ENCODE data around the gene SPOPL.
"Not testable (repeated sequence)": the region's sequence is repeated elsewhere in the genome, so short reads cannot be mapped to it uniquely, and the experiment has no call there.

Gene SPOPL

DNA sequence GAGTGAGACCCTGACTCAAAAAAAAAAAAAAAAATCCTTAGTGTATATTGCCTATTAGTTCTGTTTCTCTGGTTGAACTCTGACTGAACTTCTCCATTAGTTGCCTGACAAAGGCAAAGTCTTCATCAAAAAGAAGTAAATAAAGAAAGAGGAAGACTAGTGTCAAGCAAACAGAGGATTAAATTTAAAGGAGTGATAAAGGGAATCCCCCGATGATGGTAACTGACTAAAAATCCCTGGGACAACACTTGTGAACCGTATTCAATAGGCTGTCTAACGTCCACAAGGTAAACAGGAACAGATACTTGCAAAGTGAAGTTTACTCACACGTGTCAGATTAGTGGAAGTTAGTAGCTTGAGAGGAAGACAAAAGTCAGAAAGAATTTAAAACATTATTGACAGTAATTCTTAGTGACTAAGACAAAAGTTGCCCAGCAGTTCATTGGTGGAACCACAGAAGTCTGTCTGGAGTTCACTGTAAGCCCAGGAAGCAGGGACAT lies 26.2 kb upstream of the SPOPL start:
- H3K36me3 ChIP-seq (ENCODE audit: insufficient read depth, low read length) = no peaks in the 10 kb centered on the region
- no peaks in the 10 kb centered on the region for H3K27me3 ChIP-seq (ENCODE audit: insufficient read depth, low read length)
- H3K4me1 ChIP-seq (ENCODE audit: control insufficient read depth, insufficient read depth, low read length, unreplicated experiment) = no peaks in the 10 kb centered on the region
- H3K27ac ChIP-seq (ENCODE audit: low read depth, low read length) = no peak overlapping the region
- H2AFZ ChIP-seq (ENCODE audit: low read length, unreplicated experiment) = no peak overlapping the region
- H3K79me2 ChIP-seq (ENCODE audit: control insufficient read depth, insufficient read depth, low read length, unreplicated experiment) = no peaks in the 10 kb centered on the region
- H3K4me3 ChIP-seq (ENCODE audit: low read depth, low read length) = no peak overlapping the region

DNA sequence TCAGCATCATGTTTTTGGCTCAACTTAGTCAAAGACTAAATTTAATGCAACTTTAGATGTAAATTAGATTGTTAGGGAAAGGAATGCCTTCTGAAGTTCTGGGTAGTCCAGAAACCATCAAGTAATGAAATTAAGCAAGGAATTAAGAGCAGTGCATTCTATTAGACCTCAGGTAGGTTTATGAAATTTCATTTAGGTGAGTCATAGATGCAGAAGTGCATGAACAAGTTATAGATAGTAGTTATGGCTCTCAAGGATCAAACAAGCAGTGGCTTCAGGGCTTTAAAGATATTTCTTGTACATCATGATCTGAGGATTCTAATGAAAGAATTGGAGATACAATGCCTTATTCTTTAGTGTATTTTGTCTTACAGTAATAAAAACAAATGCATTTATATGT lies 25.4 kb upstream of the SPOPL start:
- H3K79me2 ChIP-seq (ENCODE audit: control insufficient read depth, insufficient read depth, low read length, unreplicated experiment) = no peaks in the 10 kb centered on the region
- H3K36me3 ChIP-seq (ENCODE audit: insufficient read depth, low read length) = no peaks in the 10 kb centered on the region
- H3K27me3 ChIP-seq (ENCODE audit: insufficient read depth, low read length) = no peaks in the 10 kb centered on the region
- H3K4me1 ChIP-seq (ENCODE audit: control insufficient read depth, insufficient read depth, low read length, unreplicated experiment) = no peaks in the 10 kb centered on the region
- no peak overlapping the region for H3K27ac ChIP-seq (ENCODE audit: low read depth, low read length)
- H2AFZ ChIP-seq (ENCODE audit: low read length, unreplicated experiment) = no peak overlapping the region
- no peak overlapping the region for H3K4me3 ChIP-seq (ENCODE audit: low read depth, low read length)

DNA sequence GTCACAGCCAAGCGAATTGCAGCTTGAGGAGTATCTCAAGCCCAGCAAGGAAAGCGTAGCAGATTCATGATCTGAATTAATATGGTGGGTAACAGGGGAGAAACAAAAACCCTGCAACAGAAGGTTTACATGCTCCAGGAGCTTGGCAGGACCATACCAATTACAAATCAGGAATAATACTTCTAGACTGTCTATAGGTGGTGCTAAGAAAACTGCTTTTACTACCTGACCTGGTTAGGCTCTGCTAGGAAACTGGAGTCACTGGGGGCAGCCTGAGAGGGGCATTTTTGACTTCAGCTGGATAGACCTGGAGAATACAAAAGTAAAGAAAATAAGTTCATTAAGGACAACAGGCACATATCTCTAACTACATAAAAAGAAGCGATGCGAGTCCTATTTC lies 24.6 kb upstream of the SPOPL start:
- no peaks in the 10 kb centered on the region for H3K36me3 ChIP-seq (ENCODE audit: insufficient read depth, low read length)
- H3K4me1 ChIP-seq (ENCODE audit: control insufficient read depth, insufficient read depth, low read length, unreplicated experiment) = no peaks in the 10 kb centered on the region
- no peaks in the 10 kb centered on the region for H3K79me2 ChIP-seq (ENCODE audit: control insufficient read depth, insufficient read depth, low read length, unreplicated experiment)
- no peak overlapping the region for H2AFZ ChIP-seq (ENCODE audit: low read length, unreplicated experiment)
- H3K27ac ChIP-seq (ENCODE audit: low read depth, low read length) = no peak overlapping the region
- no peaks in the 10 kb centered on the region for H3K27me3 ChIP-seq (ENCODE audit: insufficient read depth, low read length)
- H3K4me3 ChIP-seq (ENCODE audit: low read depth, low read length) = no peak overlapping the region

DNA sequence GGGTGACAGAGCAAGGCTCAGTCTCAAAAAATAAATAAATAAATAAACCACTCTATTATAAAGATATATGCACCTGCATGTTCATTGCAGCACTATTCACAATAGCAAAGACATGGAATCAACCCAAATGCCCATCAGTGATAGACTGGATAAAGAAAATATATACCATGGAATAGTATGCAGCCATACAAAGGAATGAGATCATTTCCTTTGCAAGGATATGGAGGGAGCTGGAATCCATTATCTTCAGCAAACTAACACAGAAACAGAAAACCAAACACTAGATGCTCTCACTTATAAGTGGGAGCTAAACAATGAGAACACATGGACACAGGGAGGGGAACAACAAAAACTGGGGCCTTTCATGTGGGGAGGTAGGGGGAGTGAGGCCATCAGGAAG lies 18.8 kb upstream of the SPOPL start:
- H3K79me2 ChIP-seq (ENCODE audit: control insufficient read depth, insufficient read depth, low read length, unreplicated experiment); H3K27ac ChIP-seq (ENCODE audit: low read depth, low read length); H3K4me1 ChIP-seq (ENCODE audit: control insufficient read depth, insufficient read depth, low read length, unreplicated experiment); H3K36me3 ChIP-seq (ENCODE audit: insufficient read depth, low read length); H3K4me3 ChIP-seq (ENCODE audit: low read depth, low read length); H2AFZ ChIP-seq (ENCODE audit: low read length, unreplicated experiment); H3K27me3 ChIP-seq (ENCODE audit: insufficient read depth, low read length): not testable (repeated sequence)

DNA sequence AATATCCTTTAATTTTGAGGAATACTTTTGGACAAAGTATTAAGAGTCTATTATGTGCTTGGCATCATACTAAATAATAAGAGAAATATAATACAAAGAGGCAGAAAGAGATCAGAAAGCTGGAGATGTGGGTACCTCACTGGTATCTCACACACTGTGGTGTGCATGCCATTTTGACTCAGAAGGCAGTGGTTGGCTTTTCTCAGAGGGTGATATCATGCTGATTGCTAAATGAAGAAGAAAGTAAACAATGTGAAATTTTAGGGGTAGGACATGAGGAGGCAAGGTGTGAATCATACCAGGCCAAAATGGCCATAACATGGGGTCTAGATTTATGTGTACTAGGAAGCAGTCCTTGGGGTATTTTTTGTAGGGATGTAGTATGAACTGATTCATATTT lies 16.6 kb upstream of the SPOPL start:
- no peak overlapping the region for H3K4me3 ChIP-seq (ENCODE audit: low read depth, low read length)
- no peaks in the 10 kb centered on the region for H3K4me1 ChIP-seq (ENCODE audit: control insufficient read depth, insufficient read depth, low read length, unreplicated experiment)
- no peak overlapping the region for H2AFZ ChIP-seq (ENCODE audit: low read length, unreplicated experiment)
- no peaks in the 10 kb centered on the region for H3K79me2 ChIP-seq (ENCODE audit: control insufficient read depth, insufficient read depth, low read length, unreplicated experiment)
- H3K27me3 ChIP-seq (ENCODE audit: insufficient read depth, low read length) = no peaks in the 10 kb centered on the region
- no peak overlapping the region for H3K27ac ChIP-seq (ENCODE audit: low read depth, low read length)
- no peaks in the 10 kb centered on the region for H3K36me3 ChIP-seq (ENCODE audit: insufficient read depth, low read length)

DNA sequence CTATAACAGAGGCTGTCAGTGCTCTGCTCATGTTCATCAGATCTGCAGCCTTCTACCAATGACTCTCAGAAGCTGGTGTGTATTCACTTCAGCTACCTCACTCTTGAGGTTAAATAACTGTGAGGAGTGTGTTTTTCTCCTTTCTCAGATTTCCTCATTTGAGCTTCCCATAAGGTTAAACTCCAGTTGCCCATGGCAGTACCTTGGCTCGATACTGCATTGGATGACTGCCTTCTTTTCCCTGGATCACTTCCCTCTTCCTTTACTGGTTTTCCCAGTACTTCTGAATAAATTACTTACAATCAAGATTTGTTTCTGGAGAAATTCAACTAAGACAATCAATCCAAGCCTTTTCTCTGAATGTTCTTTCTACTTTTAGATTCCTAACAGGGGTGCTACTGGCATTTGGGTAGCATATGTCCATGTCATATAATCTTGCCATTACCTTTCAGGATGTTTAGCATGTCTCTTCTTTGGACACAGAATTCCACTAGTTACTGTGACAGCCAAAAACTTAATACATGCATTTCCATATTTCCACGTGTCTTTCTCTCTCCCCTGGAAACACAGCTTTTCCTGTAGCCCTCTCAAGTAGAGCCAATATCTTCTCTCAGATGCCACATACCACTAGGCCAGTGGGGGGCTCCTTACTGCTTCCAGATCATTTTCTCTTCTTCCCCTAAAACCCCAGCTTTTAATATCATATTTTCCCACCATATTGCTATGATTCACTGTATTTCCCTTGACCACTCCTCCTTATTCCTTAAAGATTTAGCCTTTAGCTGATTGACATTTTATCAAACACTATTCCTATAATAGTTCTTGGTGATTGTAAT lies 15.0 kb upstream of the SPOPL start:
- Histone ChIP-seq H2AFZ (ENCODE audit: low read length, unreplicated experiment) (no peak overlapping the region), H3K4me3 (ENCODE audit: low read depth, low read length) (no peak overlapping the region)

DNA sequence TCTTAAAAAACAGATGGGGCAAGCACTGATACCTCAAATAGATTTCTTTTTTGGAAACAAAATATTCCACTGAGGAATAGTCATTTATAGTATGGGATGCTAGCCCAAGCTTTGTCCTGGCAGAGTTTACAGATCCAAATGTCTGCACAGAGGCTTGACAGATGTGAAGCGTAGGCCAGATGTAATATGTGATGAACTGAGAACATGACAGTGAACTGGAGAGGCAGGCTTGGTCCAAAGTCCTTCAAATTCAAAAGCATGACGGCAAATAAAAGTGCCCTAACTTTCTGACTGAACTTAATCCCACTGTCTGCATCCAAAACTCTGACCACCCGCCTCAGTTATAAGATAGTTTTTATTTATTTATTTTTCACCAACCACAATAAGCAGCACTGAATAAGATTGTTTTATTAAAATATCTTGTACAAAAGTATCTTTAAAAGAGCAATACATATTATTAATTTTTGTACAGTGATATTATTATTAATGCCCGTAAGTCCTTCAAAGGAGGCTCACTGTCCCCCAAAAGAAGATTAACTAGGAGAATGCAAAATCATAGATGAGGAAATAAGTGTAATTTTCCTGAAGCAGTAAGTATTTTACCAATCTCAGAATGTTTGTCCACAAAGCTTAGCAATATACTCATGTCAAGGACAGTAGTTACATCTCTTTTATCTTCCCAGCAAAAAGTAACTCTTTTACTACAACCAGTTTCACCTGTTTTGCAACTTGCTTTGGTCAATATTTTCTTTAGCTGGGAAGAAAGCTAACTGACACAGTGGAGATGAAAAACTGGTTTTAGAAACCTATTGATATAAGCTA lies 10.7 kb upstream of the SPOPL start:
- Histone ChIP-seq H2AFZ (ENCODE audit: low read length, unreplicated experiment) (no peak overlapping the region), H3K27ac (ENCODE audit: low read depth, low read length) (no peak overlapping the region)

More for the DNA sequence above, 15.0 kb upstream of the SPOPL start:
- no peaks in the 10 kb centered on the region for H3K36me3 ChIP-seq (ENCODE audit: insufficient read depth, low read length)
- no peaks in the 10 kb centered on the region for H3K27me3 ChIP-seq (ENCODE audit: insufficient read depth, low read length)
- H3K27ac ChIP-seq (ENCODE audit: low read depth, low read length) = no peak overlapping the region
- no peaks in the 10 kb centered on the region for H3K79me2 ChIP-seq (ENCODE audit: control insufficient read depth, insufficient read depth, low read length, unreplicated experiment)
- no peaks in the 10 kb centered on the region for H3K4me1 ChIP-seq (ENCODE audit: control insufficient read depth, insufficient read depth, low read length, unreplicated experiment)

DNA sequence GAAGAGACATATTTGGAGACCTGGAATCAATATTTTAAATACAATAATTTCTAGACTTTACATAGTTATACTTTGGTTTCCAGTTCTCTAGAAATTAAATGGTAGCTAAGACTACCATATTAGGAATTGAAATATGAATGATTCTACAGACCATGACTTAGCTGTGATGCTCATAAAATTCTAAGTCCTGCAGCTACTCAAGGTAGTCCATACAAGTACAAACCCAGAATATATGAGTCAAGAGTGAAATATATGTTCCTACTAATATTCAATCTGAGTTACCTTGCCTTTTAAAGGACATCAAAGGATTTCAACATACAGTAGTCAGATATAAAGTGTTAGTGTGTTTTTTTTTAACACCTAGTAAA lies 10.1 kb upstream of the SPOPL start:
- Histone ChIP-seq H3K36me3 (ENCODE audit: insufficient read depth, low read length) (no peaks in the 10 kb centered on the region), H3K27ac (ENCODE audit: low read depth, low read length) (no peak overlapping the region), H3K4me1 (ENCODE audit: control insufficient read depth, insufficient read depth, low read length, unreplicated experiment) (no peaks in the 10 kb centered on the region), H3K79me2 (ENCODE audit: control insufficient read depth, insufficient read depth, low read length, unreplicated experiment) (no peaks in the 10 kb centered on the region), H3K4me3 (ENCODE audit: low read depth, low read length) (no peak overlapping the region), H2AFZ (ENCODE audit: low read length, unreplicated experiment) (no peak overlapping the region), H3K27me3 (ENCODE audit: insufficient read depth, low read length) (no peaks in the 10 kb centered on the region)

More for the DNA sequence above, 10.7 kb upstream of the SPOPL start:
- no peak overlapping the region for H3K4me3 ChIP-seq (ENCODE audit: low read depth, low read length)
- H3K27me3 ChIP-seq (ENCODE audit: insufficient read depth, low read length) = no peaks in the 10 kb centered on the region
- no peaks in the 10 kb centered on the region for H3K79me2 ChIP-seq (ENCODE audit: control insufficient read depth, insufficient read depth, low read length, unreplicated experiment)
- no peaks in the 10 kb centered on the region for H3K36me3 ChIP-seq (ENCODE audit: insufficient read depth, low read length)
- H3K4me1 ChIP-seq (ENCODE audit: control insufficient read depth, insufficient read depth, low read length, unreplicated experiment) = no peaks in the 10 kb centered on the region

DNA sequence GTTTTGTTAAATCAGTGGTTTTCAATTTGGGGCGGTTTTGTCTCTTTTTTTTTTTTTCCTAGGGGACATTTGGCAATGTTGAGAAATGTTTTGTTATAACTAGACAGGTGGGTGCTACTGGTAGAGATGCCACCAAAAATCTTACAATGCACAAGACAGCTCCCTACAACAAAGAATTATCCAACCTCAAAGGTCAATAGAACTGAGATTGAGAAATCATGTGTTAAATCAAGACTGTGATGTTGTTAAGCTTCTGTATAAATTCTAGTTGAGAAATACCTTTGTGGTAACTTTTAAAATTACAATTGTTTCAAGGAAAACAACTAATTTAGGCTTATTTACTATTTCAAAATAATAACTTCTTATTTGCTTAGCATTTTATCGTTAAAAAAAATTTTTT lies 9.4 kb upstream of the SPOPL start:
- Histone ChIP-seq H2AFZ (ENCODE audit: low read length, unreplicated experiment) (no peak overlapping the region), H3K79me2 (ENCODE audit: control insufficient read depth, insufficient read depth, low read length, unreplicated experiment) (no peaks in the 10 kb centered on the region), H3K27me3 (ENCODE audit: insufficient read depth, low read length) (no peaks in the 10 kb centered on the region), H3K4me1 (ENCODE audit: control insufficient read depth, insufficient read depth, low read length, unreplicated experiment) (no peaks in the 10 kb centered on the region), H3K4me3 (ENCODE audit: low read depth, low read length) (no peak overlapping the region), H3K27ac (ENCODE audit: low read depth, low read length) (no peak overlapping the region), H3K36me3 (ENCODE audit: insufficient read depth, low read length) (no peaks in the 10 kb centered on the region)

DNA sequence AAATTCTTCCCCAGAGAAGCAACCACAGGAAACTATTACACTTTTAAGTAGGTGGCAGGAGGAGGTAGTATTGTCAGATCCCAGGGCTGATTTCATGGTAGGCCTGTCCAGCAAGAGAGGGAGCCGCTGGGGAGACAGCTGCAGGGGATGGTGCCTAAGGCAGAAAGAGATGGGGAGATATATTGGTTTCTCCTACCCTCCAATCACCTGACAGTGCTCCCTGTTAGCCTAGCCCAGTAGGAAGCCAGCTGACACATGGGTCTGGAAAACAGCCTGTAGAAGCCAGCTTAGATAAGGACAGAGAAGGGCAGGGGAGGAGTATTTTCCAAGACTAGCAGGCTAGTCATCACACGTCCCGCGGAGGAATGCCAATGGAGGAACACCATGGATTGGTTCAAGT lies 8.2 kb upstream of the SPOPL start:
- no peak overlapping the region for H3K27ac ChIP-seq (ENCODE audit: low read depth, low read length)
- no peaks in the 10 kb centered on the region for H3K27me3 ChIP-seq (ENCODE audit: insufficient read depth, low read length)
- H3K4me3 ChIP-seq (ENCODE audit: low read depth, low read length) = no peak overlapping the region
- no peaks in the 10 kb centered on the region for H3K4me1 ChIP-seq (ENCODE audit: control insufficient read depth, insufficient read depth, low read length, unreplicated experiment)
- H2AFZ ChIP-seq (ENCODE audit: low read length, unreplicated experiment) = no peak overlapping the region
- no peaks in the 10 kb centered on the region for H3K36me3 ChIP-seq (ENCODE audit: insufficient read depth, low read length)
- no peaks in the 10 kb centered on the region for H3K79me2 ChIP-seq (ENCODE audit: control insufficient read depth, insufficient read depth, low read length, unreplicated experiment)
